ENCODE results near the gene UBASH3A. TPM values are rescaled to one million over a fixed set of nuclear protein-coding genes. Genes with fewer than 3 reads are reported as not detected.

The UBASH3A gene
- total RNA-seq, 1 experiment from 2014 or later = not detected

DNA sequence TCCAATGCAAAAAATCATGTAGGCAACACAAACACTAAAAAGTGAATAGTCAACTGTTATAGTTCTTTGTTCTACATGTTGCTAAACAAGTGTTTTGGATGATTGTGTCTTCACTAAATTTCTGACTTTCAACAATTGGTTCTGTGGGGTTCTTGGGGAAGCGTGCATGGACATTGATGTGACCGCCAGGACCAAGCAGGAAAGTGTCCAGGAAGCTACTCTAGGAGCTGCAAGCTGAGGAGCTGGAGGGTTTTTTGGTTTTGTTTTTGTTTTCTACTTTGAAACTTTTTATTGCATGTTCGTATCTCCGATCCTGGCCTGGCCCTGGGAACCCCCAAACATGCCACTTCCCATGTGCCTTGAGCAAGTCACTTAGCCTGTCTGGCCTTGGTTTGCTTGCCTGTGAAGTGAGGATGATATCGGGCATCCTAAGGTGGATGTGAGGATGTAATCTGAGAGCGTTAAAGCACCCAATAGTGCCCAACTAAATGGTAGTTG, 15.8 kb upstream of the UBASH3A start:
- H3K4me1 Mint-ChIP-seq (ENCODE audit: insufficient read depth, unreplicated experiment) = peaks cover 6% of the 10 kb centered on the region

GRCh38 chr21:42388740-42389448, 14.8 kb upstream of the UBASH3A start:
- H3K27ac Mint-ChIP-seq (ENCODE audit: low read depth, unreplicated experiment) = no peak overlapping the region
- H3K27me3 Mint-ChIP-seq (ENCODE audit: insufficient read depth, unreplicated experiment) = peaks cover 11% of the 10 kb centered on the region
- H3K4me3 Mint-ChIP-seq (ENCODE audit: unreplicated experiment) = no peak overlapping the region
- no peak for DNase-seq (ENCODE audit: unreplicated experiment)
- no peaks in the 10 kb centered on the region for H3K36me3 Mint-ChIP-seq (ENCODE audit: insufficient read depth, unreplicated experiment)
- H3K9me3 Mint-ChIP-seq (ENCODE audit: unreplicated experiment) = no peaks in the 10 kb centered on the region
- BruUV-seq (replicated peaks) = no TSS peak
- no peak for TF ChIP-seq CTCF (IDR thresholded peaks at IDR 0.05; ENCODE audit: unreplicated experiment)
- ChIA-PET CTCF (no interaction called here), POLR2A (no interaction called here)
- peaks cover 6% of the 10 kb centered on the region for H3K4me1 Mint-ChIP-seq (ENCODE audit: insufficient read depth, unreplicated experiment)
- intact Hi-C loops (cut with micrococcal nuclease) = no loop called here

More for the DNA sequence above, 15.8 kb upstream of the UBASH3A start:
- BruUV-seq (replicated peaks) = no TSS peak
- DNase-seq (ENCODE audit: unreplicated experiment) = no peak
- H3K4me3 Mint-ChIP-seq (ENCODE audit: unreplicated experiment) = no peak overlapping the region
- intact Hi-C loops (cut with micrococcal nuclease) = no loop called here
- ChIA-PET CTCF (no interaction called here), POLR2A (interaction anchor here (0.9 kb wide), 1 partner anchor 8 kb away, joined by 5 read pairs; the partner anchor contains the start of gene TMPRSS3)
- H3K9me3 Mint-ChIP-seq (ENCODE audit: unreplicated experiment) = no peaks in the 10 kb centered on the region
- no peaks in the 10 kb centered on the region for H3K36me3 Mint-ChIP-seq (ENCODE audit: insufficient read depth, unreplicated experiment)
- peaks cover 11% of the 10 kb centered on the region for H3K27me3 Mint-ChIP-seq (ENCODE audit: insufficient read depth, unreplicated experiment)
- no peak for TF ChIP-seq CTCF (IDR thresholded peaks at IDR 0.05; ENCODE audit: unreplicated experiment)
- H3K27ac Mint-ChIP-seq (ENCODE audit: low read depth, unreplicated experiment) = no peak overlapping the region

GRCh38 chr21:42389449-42389835, 14.3 kb upstream of the UBASH3A start:
- POLR2A ChIA-PET = no interaction called here

DNA sequence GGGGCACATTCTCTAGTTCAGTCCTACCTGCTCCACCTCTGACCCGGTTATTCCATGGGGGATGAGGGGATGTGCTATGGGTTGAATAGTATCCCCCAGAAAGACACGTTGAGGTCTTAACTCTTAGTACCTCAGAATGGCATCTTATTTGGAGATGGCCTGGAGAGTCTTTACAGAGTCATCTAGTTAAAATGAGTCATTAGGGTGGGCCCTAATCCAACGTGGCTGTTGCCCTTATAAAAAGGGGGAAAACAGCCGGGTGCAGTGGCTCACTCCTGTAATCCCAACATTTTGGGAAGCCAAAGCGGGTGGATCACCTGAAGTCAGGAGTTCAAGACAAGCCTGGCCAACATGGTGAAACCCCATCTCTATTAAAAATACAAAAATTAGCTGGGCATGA, 13.5 kb upstream of the UBASH3A start:
- H3K4me3 Mint-ChIP-seq (ENCODE audit: unreplicated experiment) = no peak overlapping the region
- H3K27ac Mint-ChIP-seq (ENCODE audit: low read depth, unreplicated experiment) = no peak overlapping the region
- BruUV-seq (replicated peaks) = no TSS peak
- H3K9me3 Mint-ChIP-seq (ENCODE audit: unreplicated experiment) = no peaks in the 10 kb centered on the region
- ChIA-PET CTCF (no interaction called here), POLR2A (no interaction called here)
- peaks cover 2% of the 10 kb centered on the region for H3K4me1 Mint-ChIP-seq (ENCODE audit: insufficient read depth, unreplicated experiment)
- no peak for TF ChIP-seq CTCF (IDR thresholded peaks at IDR 0.05; ENCODE audit: unreplicated experiment)
- peaks cover 11% of the 10 kb centered on the region for H3K27me3 Mint-ChIP-seq (ENCODE audit: insufficient read depth, unreplicated experiment)
- DNase-seq (ENCODE audit: unreplicated experiment) = no peak
- H3K36me3 Mint-ChIP-seq (ENCODE audit: insufficient read depth, unreplicated experiment) = no peaks in the 10 kb centered on the region
- intact Hi-C loops (cut with micrococcal nuclease) = no loop called here

More at GRCh38 chr21:42389449-42389835, 14.3 kb upstream of the UBASH3A start:
- CTCF ChIA-PET = no interaction called here
- no peaks in the 10 kb centered on the region for H3K36me3 Mint-ChIP-seq (ENCODE audit: insufficient read depth, unreplicated experiment)
- intact Hi-C loops (cut with micrococcal nuclease) = no loop called here
- H3K4me3 Mint-ChIP-seq (ENCODE audit: unreplicated experiment) = no peak overlapping the region
- H3K4me1 Mint-ChIP-seq (ENCODE audit: insufficient read depth, unreplicated experiment) = peaks cover 6% of the 10 kb centered on the region
- no peak for TF ChIP-seq CTCF (IDR thresholded peaks at IDR 0.05; ENCODE audit: unreplicated experiment)
- no TSS peak for BruUV-seq (replicated peaks)
- no peak for DNase-seq (ENCODE audit: unreplicated experiment)
- peaks cover 11% of the 10 kb centered on the region for H3K27me3 Mint-ChIP-seq (ENCODE audit: insufficient read depth, unreplicated experiment)
- no peak overlapping the region for H3K27ac Mint-ChIP-seq (ENCODE audit: low read depth, unreplicated experiment)
- no peaks in the 10 kb centered on the region for H3K9me3 Mint-ChIP-seq (ENCODE audit: unreplicated experiment)

Data from MCF 10A (cell line).